Measurements from ENCODE around the gene TARM1.

Gene TARM1

GRCh38 chr19:54035215-54036178 is 45.7 kb downstream of the TARM1 start:
- DNase-seq (ENCODE audit: low read depth in 3 of 3, low spot score in 1 of 3): no peak

- no peak for DNase-seq (ENCODE audit: low read depth in 3 of 3, low spot score in 1 of 3)
Measured at GRCh38 chr19:54030895-54031586, 50.1 kb downstream of the TARM1 start.

GRCh38 chr19:54029930-54030490 is 51.2 kb downstream of the TARM1 start:
- peak; percentile 9 to 31 (median 11) for DNase-seq (ENCODE audit: low read depth in 3 of 3, low spot score in 1 of 3)

- DNase-seq (ENCODE audit: low read depth in 3 of 3, low spot score in 1 of 3): no peak
Measured at GRCh38 chr19:54029301-54029700, 51.9 kb downstream of the TARM1 start.

DNA sequence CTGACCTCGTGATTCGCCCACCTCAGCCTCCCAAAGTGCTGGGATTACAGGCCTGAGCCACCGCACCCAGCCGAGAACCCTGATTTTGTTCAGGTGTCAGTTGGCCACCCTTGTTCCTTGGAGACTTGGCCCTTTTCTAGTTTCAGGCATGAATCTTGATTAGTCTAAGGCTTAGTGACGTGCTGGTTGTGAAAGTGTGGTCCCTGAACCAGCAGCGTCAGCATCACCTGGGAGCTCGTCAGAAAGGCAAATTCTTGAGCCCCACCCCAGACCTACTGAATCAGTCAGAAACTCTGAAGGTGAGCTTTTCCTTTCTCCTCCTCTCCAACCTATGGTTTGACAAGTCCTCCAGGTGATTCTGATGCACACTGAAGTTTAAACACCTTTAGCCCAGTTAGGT is 54.5 kb downstream of the TARM1 start:
- no peak for DNase-seq (ENCODE audit: low read depth in 3 of 3, low spot score in 1 of 3)

GRCh38 chr19:54024660-54025059 is 56.5 kb downstream of the TARM1 start:
- no peak for DNase-seq (ENCODE audit: low read depth in 3 of 3, low spot score in 1 of 3)

DNA sequence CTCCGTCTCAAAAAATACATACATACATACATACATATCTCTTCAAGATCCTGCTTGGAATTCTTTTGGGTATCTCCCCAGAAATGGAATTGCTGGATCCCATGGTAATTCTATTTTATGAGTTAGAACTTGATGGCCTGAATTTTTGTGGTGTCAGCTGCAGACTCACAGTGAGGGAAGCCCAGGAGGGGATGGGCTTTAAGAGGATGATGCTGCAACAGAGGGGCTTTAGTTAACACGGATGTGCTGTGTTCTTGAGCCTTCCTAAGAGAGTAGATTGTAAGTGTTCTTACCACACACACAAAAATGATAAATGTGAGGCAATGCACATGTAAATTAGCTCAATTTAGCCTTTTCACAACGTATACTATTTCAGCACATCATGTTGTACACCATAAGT is 58.0 kb downstream of the TARM1 start:
- DNase-seq (ENCODE audit: low read depth in 3 of 3, low spot score in 1 of 3): no peak

DNA sequence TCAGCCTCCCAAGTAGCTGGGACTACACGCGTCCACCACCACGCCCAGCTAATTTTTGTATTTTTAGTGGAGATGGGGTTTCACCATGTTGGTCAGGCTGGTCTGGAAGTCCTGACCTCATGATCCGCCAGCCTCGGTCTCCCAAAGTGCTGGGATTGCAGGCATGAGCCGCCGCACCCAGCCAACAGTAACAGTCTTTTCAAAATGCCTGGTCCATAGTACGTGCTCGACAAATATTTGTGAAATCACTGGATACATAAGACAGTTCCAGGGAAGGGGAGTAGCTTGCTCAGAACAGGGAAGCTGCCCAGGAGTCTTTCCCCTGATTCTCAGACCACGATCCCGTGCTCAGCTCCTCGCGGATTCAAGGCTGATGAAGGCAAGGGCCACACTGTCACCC is 59.2 kb downstream of the TARM1 start:
- DNase-seq (ENCODE audit: low read depth in 3 of 3, low spot score in 1 of 3): no peak

- DNase-seq (ENCODE audit: low read depth in 3 of 3, low spot score in 1 of 3): no peak
Measured at GRCh38 chr19:54021363-54021762, 59.8 kb downstream of the TARM1 start.

Data from stimulated activated CD4-positive, alpha-beta T cell treated with anti-CD3 and anti-CD28 coated beads, TNF-alpha, amount 100 ng/mL, for 1 hour (primary cell).